IMR-90 (cell line): ENCODE measurements around the gene YPEL3. TPM values are rescaled to one million over a fixed set of nuclear protein-coding genes. Genes with fewer than 3 reads are reported as not detected.

Experiments
- ATAC-seq: fragments of 200-7000 bp; cut with Tn5 transposase; 2 replicates; pipeline ENCODE4 v1.9.1; 2020; ENCODE audit warnings: low read depth, mild to moderate bottlenecking, moderate library complexity
- BruUV-seq: library from RNA; stranded (reverse); fragments of 400-500 nt; replicated peaks from 2 replicates; lab custom pipeline; 2021; lab: Mats Ljungman, UMichigan
- CTCF ChIA-PET: fragments of 300-600 bp; formaldehyde crosslinking; extraction: SDS; loops from one replicate; lab custom pipeline; 2021; ENCODE audit warnings: antibody characterized with exemption; lab: Yijun Ruan, JAX
- POLR2A ChIA-PET: fragments of 300-600 bp; sonication (Branson Sonifier 250); formaldehyde crosslinking; loops from one replicate; lab custom pipeline; 2022; ENCODE audit warnings: antibody characterized with exemption; ENCODE audit not compliant: unreplicated experiment; lab: Charles Lee
- DNase-seq: peaks from one replicate; pipeline ENCODE4 v3.0.0; 2013
- H2AFZ ChIP-seq: replicated peaks from 2 replicates; pipeline ENCODE3; 2013; ENCODE audit warnings: low read length, mild to moderate bottlenecking; ENCODE audit not compliant: poor library complexity
- H2AK5ac ChIP-seq: 2 replicates; pipeline ENCODE4 v1.6.1; 2013; ENCODE audit warnings: low read depth, low read length, inconsistent platforms
- H2AK9ac ChIP-seq: replicated peaks from 2 replicates; pipeline ENCODE3; 2013; ENCODE audit warnings: mild to moderate bottlenecking, low read depth, low read length, moderate library complexity; ENCODE audit not compliant: poor library complexity
- H2BK120ac ChIP-seq: 2 replicates; pipeline ENCODE4 v1.6.1; 2013; ENCODE audit warnings: low read depth, low read length, inconsistent platforms
- H2BK15ac ChIP-seq: 3 replicates; pipeline ENCODE4 v1.6.1; 2013; ENCODE audit warnings: low read depth, low read length, inconsistent platforms
- H2BK20ac ChIP-seq: 2 replicates; pipeline ENCODE4 v1.6.1; 2013; ENCODE audit warnings: low read depth, mild to moderate bottlenecking, inconsistent platforms, low read length, moderate library complexity
- H2BK5ac ChIP-seq: 2 replicates; pipeline ENCODE4 v1.6.1; 2013; ENCODE audit warnings: mild to moderate bottlenecking, low read depth, low read length, inconsistent platforms; ENCODE audit not compliant: poor library complexity, severe bottlenecking
- H3K14ac ChIP-seq: replicated peaks from 2 replicates; pipeline ENCODE4 v1.6.1; 2013; ENCODE audit warnings: low read depth, low read length, inconsistent platforms
- H3K18ac ChIP-seq: 2 replicates; pipeline ENCODE4 v1.6.1; 2013; ENCODE audit warnings: low read depth, low read length, control low read depth
- H3K23ac ChIP-seq: 2 replicates; pipeline ENCODE4 v1.6.1; 2013; ENCODE audit warnings: low read depth, low read length, inconsistent platforms
- H3K27ac ChIP-seq: 2 replicates; pipeline ENCODE4 v1.5.1; 2013; ENCODE audit warnings: mild to moderate bottlenecking, control low read depth, low read length; ENCODE audit not compliant: insufficient read depth
- H3K27me3 ChIP-seq: 2 replicates; pipeline ENCODE4 v1.6.1; 2013; ENCODE audit warnings: low read length; ENCODE audit not compliant: control insufficient read depth, insufficient read depth
- H3K36me3 ChIP-seq: 2 replicates; pipeline ENCODE4 v1.6.1; 2013; ENCODE audit warnings: low read length, mixed read lengths; ENCODE audit not compliant: control insufficient read depth, insufficient read depth
- H3K4ac ChIP-seq: 2 replicates; pipeline ENCODE4 v1.6.1; 2013; ENCODE audit warnings: low read depth, low read length, inconsistent platforms
- H3K4me1 ChIP-seq: 2 replicates; pipeline ENCODE4 v1.6.1; 2013; ENCODE audit warnings: low read length, mixed read lengths; ENCODE audit not compliant: control insufficient read depth, insufficient read depth
- H3K4me2 ChIP-seq: 2 replicates; pipeline ENCODE4 v1.6.1; 2013; ENCODE audit warnings: low read depth, mild to moderate bottlenecking, control low read depth, low read length, moderate library complexity
- H3K4me3 ChIP-seq: 2 replicates; pipeline ENCODE4 v1.5.1; 2013; ENCODE audit warnings: low read depth, mild to moderate bottlenecking, control low read depth, low read length, moderate library complexity; ENCODE audit not compliant: insufficient read depth
- H3K56ac ChIP-seq: 2 replicates; pipeline ENCODE4 v1.6.1; 2013; ENCODE audit warnings: low read length, inconsistent platforms; ENCODE audit not compliant: insufficient read depth; ENCODE audit errors: extremely low read depth
- H3K79me1 ChIP-seq, 2 experiments: 2 replicates each; pipeline ENCODE4 v1.6.1; 2013; ENCODE audit warnings: low read length in 2 of 2, inconsistent platforms in 1 of 2, low read depth in 1 of 2
- H3K9ac ChIP-seq: 2 replicates; pipeline ENCODE4 v1.6.1; 2013; ENCODE audit warnings: low read depth, low read length, control low read depth
- H3K9me1 ChIP-seq: 2 replicates; pipeline ENCODE4 v1.6.1; 2013; ENCODE audit warnings: low read length, inconsistent platforms; ENCODE audit not compliant: insufficient read depth
- H3K9me3 ChIP-seq: 2 replicates; pipeline ENCODE4 v1.6.1; 2013; ENCODE audit warnings: low read length; ENCODE audit not compliant: control insufficient read depth, insufficient read depth
- H4K20me1 ChIP-seq: 2 replicates; pipeline ENCODE4 v1.6.1; 2013; ENCODE audit warnings: low read length, inconsistent platforms; ENCODE audit not compliant: insufficient read depth
- H4K5ac ChIP-seq: 2 replicates; pipeline ENCODE4 v1.6.1; 2013; ENCODE audit warnings: mild to moderate bottlenecking, low read depth, low read length, control low read depth
- H4K8ac ChIP-seq, 2 experiments: 2 replicates each; pipeline ENCODE4 v1.6.1; 2013; ENCODE audit warnings: low read depth in 2 of 2, low read length in 2 of 2, control low read depth in 1 of 2, inconsistent platforms in 1 of 2
- H4K91ac ChIP-seq: 2 replicates; pipeline ENCODE4 v1.6.1; 2013; ENCODE audit warnings: low read depth, low read length, inconsistent platforms; ENCODE audit not compliant: insufficient read depth
- BHLHE40 ChIP-seq: fragments of 150-350 bp; IDR thresholded peaks from 2 replicates; pipeline ENCODE4 v1.6.1; 2016; ENCODE audit warnings: mild to moderate bottlenecking, low read depth, low read length
- CEBPB ChIP-seq: IDR thresholded peaks from 2 replicates; pipeline ENCODE4 v1.6.1; 2012; ENCODE audit warnings: low read depth, low read length, improper control_type of control experiment
- CHD1 ChIP-seq: IDR thresholded peaks from 2 replicates; pipeline ENCODE4 v1.6.1; 2012; ENCODE audit warnings: low read depth, low read length, improper control_type of control experiment
- CTCF ChIP-seq: conservative IDR thresholded peaks from 2 replicates; pipeline ENCODE4 v1.5.1; 2012; ENCODE audit warnings: mild to moderate bottlenecking, low read depth, low read length, improper control_type of control experiment
- ELK1 ChIP-seq: fragments of 150-350 bp; IDR thresholded peaks from 2 replicates; pipeline ENCODE4 v1.6.1; 2016; ENCODE audit warnings: low read depth, mild to moderate bottlenecking, low read length, moderate library complexity, borderline replicate concordance
- FOS ChIP-seq: fragments of 150-350 bp; IDR thresholded peaks from 2 replicates; pipeline ENCODE4 v1.6.1; 2016; ENCODE audit warnings: low read depth, low read length
- MAFK ChIP-seq: IDR thresholded peaks from 2 replicates; pipeline ENCODE4 v1.6.1; 2012; ENCODE audit warnings: low read depth, low read length, improper control_type of control experiment
- MAZ ChIP-seq: IDR thresholded peaks from 2 replicates; pipeline ENCODE4 v1.6.1; 2012; ENCODE audit warnings: low read depth, mild to moderate bottlenecking, low read length, improper control_type of control experiment, moderate library complexity, borderline replicate concordance
- MXI1 ChIP-seq: IDR thresholded peaks from 2 replicates; pipeline ENCODE4 v1.6.1; 2012; ENCODE audit warnings: low read depth, mild to moderate bottlenecking, low read length, moderate library complexity, borderline replicate concordance
- NFE2L2 ChIP-seq: fragments of 150-350 bp; IDR thresholded peaks from 2 replicates; pipeline ENCODE4 v1.6.1; 2016; ENCODE audit warnings: low read depth, mild to moderate bottlenecking, low read length
- POLR2A ChIP-seq: IDR thresholded peaks from 2 replicates; pipeline ENCODE4 v1.6.1; 2012; ENCODE audit warnings: mild to moderate bottlenecking, low read depth, low read length
- RAD21 ChIP-seq: IDR thresholded peaks from 2 replicates; pipeline ENCODE4 v1.6.1; 2012; ENCODE audit warnings: low read length, improper control_type of control experiment
- RCOR1 ChIP-seq: IDR thresholded peaks from 2 replicates; pipeline ENCODE4 v1.6.1; 2012; ENCODE audit warnings: mild to moderate bottlenecking, low read length, improper control_type of control experiment; ENCODE audit not compliant: insufficient replicate concordance
- RFX5 ChIP-seq: IDR thresholded peaks from 2 replicates; pipeline ENCODE4 v1.8.0; 2012; ENCODE audit warnings: low read depth, mild to moderate bottlenecking, low read length, moderate library complexity
- SMC3 ChIP-seq: fragments of 150-350 bp; IDR thresholded peaks from 2 replicates; pipeline ENCODE4 v1.6.1; 2016; ENCODE audit warnings: low read depth, mild to moderate bottlenecking, antibody characterized with exemption, low read length, moderate library complexity
- USF2 ChIP-seq: fragments of 150-350 bp; IDR thresholded peaks from 2 replicates; pipeline ENCODE4 v1.6.1; 2017; ENCODE audit warnings: mild to moderate bottlenecking, antibody characterized with exemption, low read length, low read depth
- WGBS, 2 experiments: methylation state at CpG; one replicate each; pipeline versions ENCODE4 v1.1.5 to v1.1.7; 2013; ENCODE audit warnings: missing lambda C conversion rate in 2 of 2; ENCODE audit not compliant: insufficient read length in 1 of 2; ENCODE audit errors: extremely low coverage in 2 of 2; 5-methylcytosine and 5-hydroxymethylcytosine counted together
- dilution Hi-C: fragments of 300-500 bp; cut with HindIII; formaldehyde crosslinking; loops from one replicate; pipeline ENCODE4 v1.14.3; 2018; ENCODE audit warnings: low sequenced_read_pairs; ENCODE audit not compliant: unreplicated experiment
- in situ Hi-C: fragments of 300-500 bp; cut with MboI; formaldehyde crosslinking; loops from 3 replicates; pipeline ENCODE4 v1.14.3; 2019; ENCODE audit warnings: low sequenced_read_pairs, inconsistent platforms, mixed read lengths
- intact Hi-C: fragments of 100-400 bp; cut with micrococcal nuclease; formaldehyde crosslinking; loops from 2 replicates; pipeline ENCODE4 v1.10.0; 2022
- polyA plus RNA-seq, 3 experiments: library from polyadenylated mRNA; depleted of rRNA; stranded (reverse); fragments of >200 nt; gene quantifications; 2 replicates each; pipeline ENCODE4 v1.2.3, GENCODE V29; 2012; ENCODE audit warnings: low replicate concordance in 1 of 3
- total RNA-seq: library from RNA; depleted of rRNA; stranded (reverse); fragments of >200 nt; gene quantifications from 2 replicates; pipeline ENCODE4 v1.2.3, GENCODE V29; 2012

YPEL3 gene
- total and polyA plus RNA-seq, 2 of the 4 experiments (the other 2 are of a cell fraction): 1.1 to 25.6 TPM

- Histone ChIP-seq H3K9ac (no peak overlapping the region), H2BK15ac (no peak overlapping the region), H3K56ac (no peak overlapping the region), H2BK20ac (no peak overlapping the region), H3K9me1 (no peaks in the 10 kb centered on the region), H4K20me1 (peaks cover 18% of the 10 kb centered on the region), H2BK120ac (no peak overlapping the region), H4K5ac (no peak overlapping the region), H3K27ac (no peak overlapping the region), H4K8ac (no peak overlapping the region), H3K4me1 (0 out of 2 replicates have a peak, but pooled peaks cover 2% of the 10 kb centered on the region), H3K36me3 (peaks cover 47% of the 10 kb centered on the region), H2AK5ac (no peak overlapping the region), H2AFZ (no peak overlapping the region), H3K27me3 (no peaks in the 10 kb centered on the region), H4K91ac (no peak overlapping the region), H3K4me2 (no peak overlapping the region), H3K23ac (no peak overlapping the region), H3K4me3 (no peak overlapping the region), H3K18ac (no peak overlapping the region), H2AK9ac (no peak overlapping the region), H3K79me1 (peaks cover 12 to 23% of the 10 kb centered on the region in 2 experiments), H3K4ac (no peak overlapping the region), H3K9me3 (no peaks in the 10 kb centered on the region), H2BK5ac (no peak overlapping the region), H3K14ac (no peak overlapping the region)
- dilution Hi-C loops (no loop called here), intact Hi-C loops (no loop called here), in situ Hi-C loops (no loop called here)
- BruUV-seq: no TSS peak
- ATAC-seq: no peak
- ChIA-PET POLR2A (no interaction called here), CTCF (no interaction called here)
- DNase-seq: no peak
- WGBS, 2 experiments: no CpG with 5 or more reads among the region's 6 CpGs
- TF ChIP-seq RAD21 (no peak), SMC3 (no peak), FOS (no peak), RCOR1 (no peak), CTCF (no peak), POLR2A (no peak), MAFK (no peak), ELK1 (no peak), MAZ (no peak), CEBPB (no peak), MXI1 (no peak), BHLHE40 (no peak), CHD1 (no peak), USF2 (no peak), RFX5 (no peak), NFE2L2 (no peak)
These were observed 10.2 kb downstream of the YPEL3 start for GRCh38 chr16:30085820-30086219.
